GM12878 (cell line): ENCODE data around the gene PLK1.

Source experiments
- BACH1 ChIP-seq: fragments of 450-650 bp; IDR thresholded peaks from 2 replicates; pipeline ENCODE4 v1.6.1; 2017; ENCODE audit warnings: mild to moderate bottlenecking, borderline replicate concordance
- CBX3 ChIP-seq: fragments of 200-600 bp; sonication (generic); IDR thresholded peaks from 2 replicates; pipeline ENCODE4 v1.6.1; 2016; ENCODE audit warnings: low read depth, borderline replicate concordance
- CREM ChIP-seq: IDR thresholded peaks from 2 replicates; pipeline ENCODE4 v1.6.1; 2014; ENCODE audit warnings: antibody characterized with exemption, low read depth
- POLR2A ChIP-seq: IDR thresholded peaks from 2 replicates; pipeline ENCODE4 v1.6.1; 2011; ENCODE audit warnings: low read depth, mild to moderate bottlenecking, low read length
- TBL1XR1 ChIP-seq: IDR thresholded peaks from 2 replicates; pipeline ENCODE4 v1.6.1; 2012; ENCODE audit warnings: low read depth, low read length, improper control_type of control experiment
- ZBED1 ChIP-seq: IDR thresholded peaks from 2 replicates; pipeline ENCODE4 v1.6.1; 2016; ENCODE audit warnings: borderline replicate concordance
- TF ChIP-seq, protein P1 (sequence below), 3 experiments: IDR thresholded peaks in 2 of 3; conservative IDR thresholded peaks in 1 of 3; 2 replicates each; pipeline ENCODE4 v1.5.1; 2011; ENCODE audit warnings: low read depth in 3 of 3, low read length in 3 of 3, mild to moderate bottlenecking in 3 of 3, control low read depth in 2 of 3, moderate library complexity in 2 of 3, inconsistent platforms in 1 of 3, mixed read lengths in 1 of 3; ENCODE audit not compliant: control insufficient read depth in 2 of 3, insufficient read depth in 1 of 3; ENCODE audit errors: extremely low read depth in 1 of 3

DNA sequence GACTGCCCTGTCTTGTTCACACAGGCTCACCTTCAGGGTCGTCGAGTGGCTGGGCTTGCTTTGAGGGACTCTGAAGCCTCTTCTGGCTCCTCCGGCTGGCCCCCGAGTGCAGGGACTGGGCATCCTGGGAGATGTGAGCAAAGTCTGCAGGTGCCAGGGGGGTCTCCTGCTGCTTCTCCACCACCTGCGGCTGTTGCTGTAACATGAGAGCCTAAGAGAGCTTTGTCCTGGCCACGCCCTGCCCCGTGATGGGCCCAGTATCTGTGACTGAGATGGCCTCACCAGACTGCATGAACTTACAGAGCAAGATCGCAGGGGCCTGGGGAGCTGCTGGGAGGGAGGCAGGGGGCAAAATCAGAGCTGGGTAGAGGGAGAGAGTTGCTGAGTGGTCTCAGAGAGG lies 21.8 kb downstream of the PLK1 start:
- TF ChIP-seq BACH1: no peak
- no peak for TF ChIP-seq TBL1XR1
- TF ChIP-seq, protein P1, sequence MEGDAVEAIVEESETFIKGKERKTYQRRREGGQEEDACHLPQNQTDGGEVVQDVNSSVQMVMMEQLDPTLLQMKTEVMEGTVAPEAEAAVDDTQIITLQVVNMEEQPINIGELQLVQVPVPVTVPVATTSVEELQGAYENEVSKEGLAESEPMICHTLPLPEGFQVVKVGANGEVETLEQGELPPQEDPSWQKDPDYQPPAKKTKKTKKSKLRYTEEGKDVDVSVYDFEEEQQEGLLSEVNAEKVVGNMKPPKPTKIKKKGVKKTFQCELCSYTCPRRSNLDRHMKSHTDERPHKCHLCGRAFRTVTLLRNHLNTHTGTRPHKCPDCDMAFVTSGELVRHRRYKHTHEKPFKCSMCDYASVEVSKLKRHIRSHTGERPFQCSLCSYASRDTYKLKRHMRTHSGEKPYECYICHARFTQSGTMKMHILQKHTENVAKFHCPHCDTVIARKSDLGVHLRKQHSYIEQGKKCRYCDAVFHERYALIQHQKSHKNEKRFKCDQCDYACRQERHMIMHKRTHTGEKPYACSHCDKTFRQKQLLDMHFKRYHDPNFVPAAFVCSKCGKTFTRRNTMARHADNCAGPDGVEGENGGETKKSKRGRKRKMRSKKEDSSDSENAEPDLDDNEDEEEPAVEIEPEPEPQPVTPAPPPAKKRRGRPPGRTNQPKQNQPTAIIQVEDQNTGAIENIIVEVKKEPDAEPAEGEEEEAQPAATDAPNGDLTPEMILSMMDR (IDR thresholded peaks at IDR 0.05 in 2 of 3, conservative IDR thresholded peaks at IDR 0.05 in 1 of 3; ENCODE audit: control insufficient read depth in 2 of 3, extremely low read depth in 1 of 3, insufficient read depth in 1 of 3, low read depth in 3 of 3, low read length in 3 of 3): no peak
- no peak for TF ChIP-seq ZBED1
- no peak for TF ChIP-seq CBX3
- no peak for TF ChIP-seq POLR2A
- no peak for TF ChIP-seq CREM
